ENCODE results near the gene CLASP2.
"Not testable (repeated sequence)": the region's sequence is repeated elsewhere in the genome, so short reads cannot be mapped to it uniquely, and the experiment has no call there.

DNA sequence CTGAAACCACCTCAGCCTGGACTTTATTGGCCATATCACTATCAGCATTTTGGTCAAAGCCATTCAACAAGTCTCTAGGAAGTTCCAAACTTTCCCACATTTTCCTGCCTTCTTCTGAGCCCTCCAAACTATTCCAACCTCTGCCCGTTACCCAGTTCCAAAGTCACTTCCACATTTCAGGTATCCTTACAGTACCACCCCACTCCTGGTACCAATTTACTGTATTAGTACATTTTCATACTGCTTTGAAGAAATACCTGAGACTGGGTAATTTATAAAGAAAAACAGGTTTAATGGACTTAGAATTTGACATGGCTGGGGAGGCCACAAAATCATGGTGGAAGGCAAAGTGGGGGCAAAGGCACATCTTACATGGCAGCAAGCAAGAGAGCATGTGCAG, 36.3 kb upstream of the CLASP2 start:
- TF ChIP-seq, protein P1, sequence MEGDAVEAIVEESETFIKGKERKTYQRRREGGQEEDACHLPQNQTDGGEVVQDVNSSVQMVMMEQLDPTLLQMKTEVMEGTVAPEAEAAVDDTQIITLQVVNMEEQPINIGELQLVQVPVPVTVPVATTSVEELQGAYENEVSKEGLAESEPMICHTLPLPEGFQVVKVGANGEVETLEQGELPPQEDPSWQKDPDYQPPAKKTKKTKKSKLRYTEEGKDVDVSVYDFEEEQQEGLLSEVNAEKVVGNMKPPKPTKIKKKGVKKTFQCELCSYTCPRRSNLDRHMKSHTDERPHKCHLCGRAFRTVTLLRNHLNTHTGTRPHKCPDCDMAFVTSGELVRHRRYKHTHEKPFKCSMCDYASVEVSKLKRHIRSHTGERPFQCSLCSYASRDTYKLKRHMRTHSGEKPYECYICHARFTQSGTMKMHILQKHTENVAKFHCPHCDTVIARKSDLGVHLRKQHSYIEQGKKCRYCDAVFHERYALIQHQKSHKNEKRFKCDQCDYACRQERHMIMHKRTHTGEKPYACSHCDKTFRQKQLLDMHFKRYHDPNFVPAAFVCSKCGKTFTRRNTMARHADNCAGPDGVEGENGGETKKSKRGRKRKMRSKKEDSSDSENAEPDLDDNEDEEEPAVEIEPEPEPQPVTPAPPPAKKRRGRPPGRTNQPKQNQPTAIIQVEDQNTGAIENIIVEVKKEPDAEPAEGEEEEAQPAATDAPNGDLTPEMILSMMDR (IDR thresholded peaks at IDR 0.05; ENCODE audit: low read length): not testable (repeated sequence)
- not testable (repeated sequence) for TF ChIP-seq EZH2phosphoT487 (IDR thresholded peaks at IDR 0.05; ENCODE audit: low read length); EZH2 (optimal IDR thresholded peaks at IDR 0.05; ENCODE audit: low read depth, low read length)

All from MM.1S (cell line).